NB4 (cell line): Measurements from ENCODE around the gene MMP21.

Source experiments
- POLR2A ChIP-seq: IDR thresholded peaks from 2 replicates; pipeline ENCODE4 v1.6.1; 2011; ENCODE audit warnings: mild to moderate bottlenecking; ENCODE audit not compliant: insufficient read length; ENCODE audit errors: extremely low read depth
- TF ChIP-seq, protein P1 (sequence below): IDR thresholded peaks from one replicate; pipeline ENCODE4 v1.5.1; 2012; ENCODE audit warnings: low read depth, low read length

DNA sequence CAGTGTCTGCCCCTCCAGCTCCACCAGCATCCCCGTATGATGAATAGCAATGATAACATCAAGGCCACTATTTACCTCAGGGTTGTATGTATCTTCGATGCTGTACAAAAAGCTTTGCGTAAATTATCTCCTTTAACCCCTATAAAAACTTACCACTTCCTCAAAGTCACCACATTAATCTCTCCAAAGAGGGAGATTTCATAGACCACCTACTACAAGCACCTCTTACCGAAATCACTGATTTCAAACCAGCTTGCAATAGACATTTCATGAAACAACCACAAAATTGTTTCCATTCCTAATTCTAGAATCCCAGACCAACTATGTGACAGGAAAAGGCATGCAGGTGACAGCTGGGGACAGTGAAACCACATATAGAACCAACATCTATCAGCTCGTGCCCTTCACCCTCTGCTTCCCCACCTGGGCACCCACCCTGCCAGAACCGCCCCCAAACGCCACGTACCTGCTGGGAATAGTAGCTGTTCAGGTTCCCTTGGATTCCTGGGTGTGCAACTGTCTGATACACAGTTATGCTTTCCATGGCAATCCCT lies 20.1 kb upstream of the MMP21 start:
- TF ChIP-seq, protein P1, sequence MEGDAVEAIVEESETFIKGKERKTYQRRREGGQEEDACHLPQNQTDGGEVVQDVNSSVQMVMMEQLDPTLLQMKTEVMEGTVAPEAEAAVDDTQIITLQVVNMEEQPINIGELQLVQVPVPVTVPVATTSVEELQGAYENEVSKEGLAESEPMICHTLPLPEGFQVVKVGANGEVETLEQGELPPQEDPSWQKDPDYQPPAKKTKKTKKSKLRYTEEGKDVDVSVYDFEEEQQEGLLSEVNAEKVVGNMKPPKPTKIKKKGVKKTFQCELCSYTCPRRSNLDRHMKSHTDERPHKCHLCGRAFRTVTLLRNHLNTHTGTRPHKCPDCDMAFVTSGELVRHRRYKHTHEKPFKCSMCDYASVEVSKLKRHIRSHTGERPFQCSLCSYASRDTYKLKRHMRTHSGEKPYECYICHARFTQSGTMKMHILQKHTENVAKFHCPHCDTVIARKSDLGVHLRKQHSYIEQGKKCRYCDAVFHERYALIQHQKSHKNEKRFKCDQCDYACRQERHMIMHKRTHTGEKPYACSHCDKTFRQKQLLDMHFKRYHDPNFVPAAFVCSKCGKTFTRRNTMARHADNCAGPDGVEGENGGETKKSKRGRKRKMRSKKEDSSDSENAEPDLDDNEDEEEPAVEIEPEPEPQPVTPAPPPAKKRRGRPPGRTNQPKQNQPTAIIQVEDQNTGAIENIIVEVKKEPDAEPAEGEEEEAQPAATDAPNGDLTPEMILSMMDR = no peak
- TF ChIP-seq POLR2A = no peak
